ENCODE measurements around the gene TMEM51.

DNA sequence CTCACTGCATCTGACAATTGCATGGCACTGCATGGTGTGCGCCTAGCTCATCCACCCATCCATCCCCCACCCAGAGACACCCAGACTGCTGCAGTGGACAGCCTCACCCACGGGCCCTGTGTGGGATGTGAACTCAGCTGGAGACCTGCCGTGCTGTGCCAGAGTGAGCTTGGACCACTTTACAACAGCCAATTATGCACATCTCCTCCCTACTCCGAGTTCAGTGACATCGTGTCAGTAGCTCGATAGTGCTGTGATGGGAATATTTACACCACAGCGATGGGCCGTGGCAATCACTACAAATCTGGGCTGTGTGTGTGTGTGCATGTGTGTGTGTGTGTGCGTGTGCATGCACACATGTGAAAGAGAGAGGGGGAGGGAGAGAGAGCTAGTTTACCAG lies 42.5 kb downstream of the TMEM51 start:
- TF ChIP-seq, protein P1, sequence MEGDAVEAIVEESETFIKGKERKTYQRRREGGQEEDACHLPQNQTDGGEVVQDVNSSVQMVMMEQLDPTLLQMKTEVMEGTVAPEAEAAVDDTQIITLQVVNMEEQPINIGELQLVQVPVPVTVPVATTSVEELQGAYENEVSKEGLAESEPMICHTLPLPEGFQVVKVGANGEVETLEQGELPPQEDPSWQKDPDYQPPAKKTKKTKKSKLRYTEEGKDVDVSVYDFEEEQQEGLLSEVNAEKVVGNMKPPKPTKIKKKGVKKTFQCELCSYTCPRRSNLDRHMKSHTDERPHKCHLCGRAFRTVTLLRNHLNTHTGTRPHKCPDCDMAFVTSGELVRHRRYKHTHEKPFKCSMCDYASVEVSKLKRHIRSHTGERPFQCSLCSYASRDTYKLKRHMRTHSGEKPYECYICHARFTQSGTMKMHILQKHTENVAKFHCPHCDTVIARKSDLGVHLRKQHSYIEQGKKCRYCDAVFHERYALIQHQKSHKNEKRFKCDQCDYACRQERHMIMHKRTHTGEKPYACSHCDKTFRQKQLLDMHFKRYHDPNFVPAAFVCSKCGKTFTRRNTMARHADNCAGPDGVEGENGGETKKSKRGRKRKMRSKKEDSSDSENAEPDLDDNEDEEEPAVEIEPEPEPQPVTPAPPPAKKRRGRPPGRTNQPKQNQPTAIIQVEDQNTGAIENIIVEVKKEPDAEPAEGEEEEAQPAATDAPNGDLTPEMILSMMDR (IDR thresholded peaks at IDR 0.05; ENCODE audit: low read depth, low read length, poor library complexity, severe bottlenecking), result no peak
- no peak for TF ChIP-seq EZH2phosphoT487 (IDR thresholded peaks at IDR 0.05; ENCODE audit: borderline replicate concordance, low read length)

Measured in DOHH2 (cell line).